HG03045 (cell line): ENCODE data around the gene TRRAP.

ENCODE experiments used
- ATAC-seq: cut with Tn5 transposase; IDR thresholded peaks from one replicate; pipeline ENCODE4 v1.9.1; 2021; ENCODE audit warnings: mild to moderate bottlenecking, moderate library complexity; ENCODE audit not compliant: unreplicated experiment

The TRRAP gene

GRCh38 chr7:99003419-99003818 is 125.1 kb downstream of the TRRAP start:
- no peak for ATAC-seq

DNA sequence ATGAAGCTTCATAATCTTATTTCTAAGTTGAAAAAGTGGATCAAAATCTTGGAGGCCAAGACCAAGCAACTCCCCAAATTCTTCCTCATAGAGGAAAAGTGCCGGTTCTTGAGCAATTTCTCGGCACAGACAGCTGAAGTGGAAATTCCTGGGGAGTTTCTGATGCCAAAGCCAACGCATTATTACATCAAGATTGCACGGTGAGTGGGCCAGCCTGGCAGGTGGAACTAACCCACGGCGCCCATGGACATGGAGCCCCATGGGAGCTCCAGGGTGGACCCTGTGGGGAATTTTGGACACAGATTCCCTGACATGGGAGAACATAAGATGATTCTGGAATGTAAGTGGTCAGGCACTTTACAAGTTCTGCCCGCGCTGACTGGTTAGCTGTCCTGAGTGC is 125.9 kb downstream of the TRRAP start:
- no peak for ATAC-seq

GRCh38 chr7:99004781-99005500 is 126.6 kb downstream of the TRRAP start:
- no peak for ATAC-seq

DNA sequence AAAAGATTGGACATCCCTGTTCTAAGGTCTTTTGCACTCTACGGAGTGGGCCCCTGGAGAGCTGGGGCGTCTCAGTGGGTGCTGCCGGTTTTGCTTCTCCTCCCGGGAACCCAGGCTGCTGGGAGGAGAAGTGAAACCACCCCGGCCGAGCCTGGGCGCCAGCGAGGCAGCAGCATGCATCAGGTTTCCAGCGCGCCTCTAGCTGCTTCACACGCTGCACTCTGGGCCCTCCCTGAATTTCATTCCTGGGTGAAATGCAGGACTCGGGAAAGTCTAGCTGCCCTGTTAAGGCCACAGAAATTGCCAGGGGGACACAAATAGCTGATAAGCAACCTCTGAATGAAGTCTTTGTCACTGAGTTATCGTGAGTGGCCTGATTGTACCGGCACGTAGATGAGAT is 127.4 kb downstream of the TRRAP start:
- no peak for ATAC-seq

GRCh38 chr7:99006739-99007424 is 128.6 kb downstream of the TRRAP start:
- ATAC-seq = no peak

DNA sequence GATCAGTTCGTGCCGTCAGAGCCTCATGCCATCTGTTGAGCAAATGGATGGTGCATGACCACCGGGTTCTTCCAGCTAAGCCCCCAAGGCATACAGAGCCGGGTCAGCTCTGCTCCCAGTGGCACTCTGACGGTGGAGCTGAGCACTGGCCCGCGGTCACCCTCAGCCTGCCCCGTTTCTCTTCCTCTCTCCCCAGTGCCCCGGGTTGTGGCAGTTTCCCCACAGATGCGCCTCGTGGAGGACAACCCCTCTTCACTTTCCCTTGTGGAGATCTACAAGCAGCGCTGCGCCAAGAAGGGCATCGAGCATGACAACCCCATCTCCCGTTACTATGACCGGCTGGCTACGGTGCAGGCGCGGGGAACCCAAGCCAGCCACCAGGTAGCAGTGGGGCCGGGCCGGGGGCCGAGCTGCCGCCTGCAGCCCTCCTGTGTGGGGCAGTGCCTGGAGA is 129.9 kb downstream of the TRRAP start:
- no peak for ATAC-seq

DNA sequence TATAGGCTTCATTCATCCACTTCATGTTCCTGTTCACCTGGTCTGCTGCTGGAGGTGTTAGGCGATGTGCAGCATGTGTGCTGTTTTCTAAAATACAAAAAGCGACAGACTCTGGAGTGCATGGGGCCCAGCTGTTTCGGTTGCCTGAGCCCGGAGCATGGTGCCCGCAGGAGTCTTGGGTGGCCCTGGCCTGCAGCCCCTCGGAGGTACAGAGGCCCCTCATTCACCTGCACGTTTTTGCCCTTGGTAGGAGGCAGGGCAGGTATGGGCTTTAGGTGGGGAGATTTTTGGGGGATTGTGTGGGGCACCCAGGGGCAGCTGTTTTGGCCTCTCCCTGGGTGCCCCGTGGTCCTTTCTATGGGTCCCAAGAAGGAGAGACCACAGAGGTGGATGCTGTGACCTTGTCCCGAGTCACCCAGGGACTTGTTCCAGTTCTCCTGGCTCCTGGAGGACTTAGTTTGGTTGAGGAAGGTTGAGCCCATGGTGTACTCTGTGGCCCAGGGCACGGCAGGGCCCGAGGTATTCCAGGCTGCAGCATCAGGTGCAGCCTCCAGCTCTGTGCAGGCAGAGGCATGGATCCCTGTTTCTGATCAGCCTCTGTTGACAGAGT is 130.7 kb downstream of the TRRAP start:
- no peak for ATAC-seq

GRCh38 chr7:99010281-99010680 is 131.9 kb downstream of the TRRAP start:
- ATAC-seq = no peak

DNA sequence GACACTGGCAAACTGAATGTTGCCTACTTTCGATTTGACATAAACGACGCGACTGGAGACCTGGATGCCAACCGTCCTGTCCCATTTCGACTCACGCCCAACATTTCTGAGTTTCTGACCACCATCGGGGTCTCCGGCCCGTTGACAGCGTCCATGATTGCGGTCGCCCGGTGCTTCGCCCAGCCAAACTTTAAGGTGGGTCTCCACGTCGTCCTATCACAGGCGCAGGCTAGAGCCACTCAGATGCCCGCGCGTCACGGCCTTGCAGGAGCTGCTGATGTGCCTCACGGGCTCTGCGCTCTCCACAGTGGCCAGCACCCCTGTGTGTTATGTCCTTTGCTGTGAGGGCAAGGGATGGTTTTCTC is 133.0 kb downstream of the TRRAP start:
- no peak for ATAC-seq

- ATAC-seq = no peak
These were observed 133.5 kb downstream of the TRRAP start for GRCh38 chr7:99011706-99012404.

- ATAC-seq = no peak
These were observed 134.4 kb downstream of the TRRAP start for GRCh38 chr7:99012722-99013121.

DNA sequence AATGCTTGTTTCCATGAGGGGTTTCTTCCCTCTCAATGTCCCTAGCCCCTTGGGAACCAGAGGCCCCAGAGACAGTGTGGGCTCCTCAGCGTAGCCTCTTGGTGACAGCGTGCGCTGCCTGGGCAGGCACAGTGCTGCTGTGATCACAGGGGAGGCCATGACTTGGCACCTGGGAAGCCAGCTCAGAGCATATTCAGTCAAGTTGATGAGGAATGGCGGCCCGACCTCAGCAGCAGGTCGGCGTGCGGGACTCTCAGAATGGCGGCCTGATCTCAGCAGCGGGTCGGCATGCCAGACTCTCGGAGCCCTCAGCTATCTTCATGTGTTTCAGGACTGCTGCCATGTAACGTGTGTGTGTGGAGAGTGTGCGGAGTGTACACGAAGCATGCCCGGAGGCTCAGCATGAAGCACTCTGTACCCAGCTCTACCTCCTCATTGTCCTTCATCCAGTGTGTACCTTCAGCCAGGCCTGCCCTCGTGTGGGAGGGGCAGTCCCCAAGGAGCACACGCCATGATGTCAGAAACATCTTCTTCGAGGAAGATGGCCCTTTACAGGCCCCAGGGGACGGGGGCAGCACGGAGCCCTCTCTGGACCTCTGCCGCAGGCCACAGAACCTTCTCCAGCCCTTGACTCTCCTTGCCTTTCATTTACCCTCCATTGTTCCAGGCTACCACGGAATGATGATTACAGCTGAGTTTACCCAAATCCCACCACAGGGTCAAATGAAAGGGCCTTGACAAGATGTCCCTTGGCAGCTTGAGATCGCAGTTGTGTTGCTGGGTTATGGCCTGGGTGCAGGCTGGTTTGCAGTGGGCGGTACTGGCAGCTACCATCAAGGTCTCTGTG is 135.2 kb downstream of the TRRAP start:
- no peak for ATAC-seq

- no peak for ATAC-seq
These were observed 136.0 kb downstream of the TRRAP start for GRCh38 chr7:99014113-99014985.

- no peak for ATAC-seq
These were observed 137.9 kb downstream of the TRRAP start for GRCh38 chr7:99016196-99016595.

DNA sequence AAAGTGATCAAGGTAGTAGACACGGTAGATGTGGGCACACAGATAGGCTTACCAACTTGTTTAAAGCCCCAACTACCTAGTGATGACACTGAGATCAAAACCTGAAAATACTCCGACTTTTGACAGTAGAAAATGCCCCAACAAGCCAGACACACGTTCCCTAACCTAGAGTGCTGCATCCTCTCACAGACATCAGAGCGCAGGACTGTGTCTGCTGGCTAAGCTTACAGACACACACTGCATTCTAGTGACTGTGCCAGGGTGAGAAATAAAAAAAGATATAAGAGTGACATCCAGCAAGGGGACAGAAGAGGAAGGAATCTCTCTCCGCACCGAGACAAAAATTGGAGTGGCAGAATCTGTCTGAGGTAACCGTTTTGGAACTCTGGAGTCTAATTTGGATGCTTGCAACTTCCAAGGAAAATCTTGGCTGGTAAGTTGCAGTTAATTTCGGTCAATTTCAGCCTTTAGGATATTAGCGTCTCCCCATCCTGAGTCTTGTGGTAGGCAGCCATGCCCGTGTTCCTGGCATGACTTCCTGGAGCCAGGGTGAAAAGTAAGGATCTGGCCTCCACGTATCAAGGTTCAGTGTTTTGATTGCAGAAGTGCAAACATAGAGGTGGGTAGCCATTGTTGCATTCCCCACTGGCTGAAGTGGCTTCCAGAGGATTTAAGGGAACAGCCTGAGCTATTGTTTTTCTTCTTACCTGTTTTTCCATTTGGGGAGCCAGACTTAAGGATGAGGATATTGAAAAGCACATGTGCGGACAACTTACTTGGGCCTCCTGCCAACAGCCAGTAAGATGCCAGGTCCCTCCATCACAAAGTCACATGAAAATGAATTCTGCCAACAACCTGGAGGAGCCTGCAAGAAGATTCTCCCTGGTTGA is 141.4 kb downstream of the TRRAP start:
- no peak for ATAC-seq

GRCh38 chr7:99020413-99020715 is 142.0 kb downstream of the TRRAP start:
- ATAC-seq = no peak

DNA sequence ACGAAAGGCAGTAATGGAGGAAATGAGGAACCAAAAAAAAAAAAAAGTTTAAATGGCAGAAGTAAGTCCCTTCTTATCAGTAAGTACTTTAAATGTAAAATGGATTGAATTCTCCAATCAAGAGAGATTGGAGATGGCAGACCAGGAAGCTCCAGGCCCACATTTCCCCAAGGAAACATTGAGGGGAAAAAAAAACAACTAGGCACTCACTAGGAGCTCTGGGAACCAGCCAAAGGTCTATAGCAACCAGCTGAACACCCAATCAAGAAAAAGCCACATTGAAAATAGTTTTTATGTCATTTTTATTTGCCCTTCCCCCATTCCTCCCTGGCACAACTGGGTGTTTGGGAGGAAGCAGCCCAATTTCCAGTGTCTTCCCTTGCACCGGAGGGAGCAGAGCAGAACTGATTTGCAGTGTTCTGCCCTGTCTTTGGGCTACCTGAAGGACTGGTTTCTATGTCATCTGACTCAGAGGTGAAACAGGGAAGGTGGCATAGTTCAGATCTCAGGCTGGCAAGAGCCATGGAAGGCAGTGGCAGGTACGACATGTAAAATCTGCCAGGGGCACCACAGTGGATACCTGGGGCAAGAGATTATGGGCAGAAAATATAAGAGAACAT is 143.7 kb downstream of the TRRAP start:
- ATAC-seq = no peak

DNA sequence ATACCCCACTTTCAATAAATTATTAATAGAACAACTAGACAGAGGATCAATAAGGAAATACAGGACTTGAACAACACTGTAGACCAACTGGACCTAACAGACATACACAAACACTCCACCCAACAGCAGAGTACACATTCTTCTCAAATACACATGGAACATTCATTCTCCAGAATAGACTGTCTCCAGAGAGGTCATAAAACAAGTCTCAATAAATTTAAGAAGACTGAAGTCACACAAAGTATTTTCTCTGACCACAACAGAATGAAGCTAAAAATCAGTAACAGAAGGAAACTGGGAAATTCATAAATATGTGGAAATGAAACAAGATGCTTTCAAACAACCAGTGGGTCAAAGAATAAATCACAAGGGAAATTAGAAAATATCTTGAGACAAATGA is 145.7 kb downstream of the TRRAP start:
- ATAC-seq = no peak

- ATAC-seq = no peak
These were observed 148.9 kb downstream of the TRRAP start for GRCh38 chr7:99027241-99027640.
